ENCODE results near the gene WDR27. TPM values are rescaled to one million over a fixed set of nuclear protein-coding genes. Genes with fewer than 3 reads are reported as not detected.

The WDR27 gene
- total and polyA plus RNA-seq, 2 donors from 2014 or later = 12.3 to 45.0 TPM

DNA sequence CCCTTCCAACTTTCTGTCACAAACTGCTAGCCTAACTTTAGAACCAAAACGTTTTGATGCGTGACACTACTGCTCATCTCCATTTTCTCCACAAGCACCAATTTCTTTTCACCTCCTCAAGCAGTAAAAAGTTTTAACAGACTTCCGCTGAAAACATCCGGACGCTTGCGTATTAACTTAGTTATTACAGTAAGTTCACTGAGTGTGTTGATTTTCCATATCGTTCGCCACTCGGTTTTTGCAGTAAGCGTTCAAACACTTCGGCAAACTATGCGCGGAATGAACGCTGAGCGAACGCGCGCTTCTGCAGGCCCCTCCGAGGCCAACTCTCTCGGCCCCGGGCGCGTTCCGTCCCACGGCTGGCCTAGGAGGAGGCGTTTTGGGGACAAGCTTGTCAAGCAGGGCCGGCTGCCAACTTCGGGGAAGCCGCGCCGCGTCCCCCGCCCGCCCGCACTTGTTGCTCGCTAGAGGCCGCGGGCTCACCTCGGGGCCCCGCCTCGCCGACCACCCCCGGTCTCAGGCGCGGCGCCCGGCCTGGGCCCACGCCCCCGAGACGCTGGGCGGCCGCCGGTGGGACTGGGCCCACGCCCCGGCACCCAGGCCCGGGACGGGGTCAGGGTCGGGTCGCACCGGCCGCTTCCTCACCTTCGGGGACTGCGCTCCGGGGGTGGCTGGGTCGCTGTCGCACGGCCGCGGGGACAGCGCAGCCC, 21.5 kb upstream of the WDR27 start:
- H3K9me3 ChIP-seq (ENCODE audit: control insufficient read depth in 2 of 3, insufficient read depth in 1 of 3, low read length in 3 of 3) = no peaks in the 10 kb centered on the region
- H3K36me3 ChIP-seq (ENCODE audit: control insufficient read depth in 2 of 3, insufficient read depth in 3 of 3, low read length in 3 of 3) = no peaks in the 10 kb centered on the region
- DNase-seq (peak; percentile 73 to 93 (median 86)), FAIRE-seq (no peak)
- TF ChIP-seq CTCF (IDR thresholded peaks at IDR 0.05; ENCODE audit: borderline replicate concordance, extremely low read depth, insufficient read depth) = no peak
- H3K9ac ChIP-seq (ENCODE audit: low read length in 3 of 3) = peak overlapping the region; percentile 50 to 89 (median 86)
- H3K4me3 ChIP-seq (ENCODE audit: low read length in 3 of 3) = peak overlapping the region; percentile 82 to 94 (median 84)
- H3K27ac ChIP-seq (ENCODE audit: low read depth in 2 of 2, low read length in 2 of 2) = peak overlapping the region; percentile 79 to 84
- peaks cover 0 to 7% (median 2%) of the 10 kb centered on the region in 3 donors for H3K4me1 ChIP-seq (ENCODE audit: control insufficient read depth in 2 of 3, insufficient read depth in 2 of 3, low read depth in 1 of 3, low read length in 3 of 3)
- H3K27me3 ChIP-seq (ENCODE audit: control insufficient read depth, insufficient read depth, low read length) = no peaks in the 10 kb centered on the region
- intact Hi-C loops (cut with DNase I) = no loop called here

DNA sequence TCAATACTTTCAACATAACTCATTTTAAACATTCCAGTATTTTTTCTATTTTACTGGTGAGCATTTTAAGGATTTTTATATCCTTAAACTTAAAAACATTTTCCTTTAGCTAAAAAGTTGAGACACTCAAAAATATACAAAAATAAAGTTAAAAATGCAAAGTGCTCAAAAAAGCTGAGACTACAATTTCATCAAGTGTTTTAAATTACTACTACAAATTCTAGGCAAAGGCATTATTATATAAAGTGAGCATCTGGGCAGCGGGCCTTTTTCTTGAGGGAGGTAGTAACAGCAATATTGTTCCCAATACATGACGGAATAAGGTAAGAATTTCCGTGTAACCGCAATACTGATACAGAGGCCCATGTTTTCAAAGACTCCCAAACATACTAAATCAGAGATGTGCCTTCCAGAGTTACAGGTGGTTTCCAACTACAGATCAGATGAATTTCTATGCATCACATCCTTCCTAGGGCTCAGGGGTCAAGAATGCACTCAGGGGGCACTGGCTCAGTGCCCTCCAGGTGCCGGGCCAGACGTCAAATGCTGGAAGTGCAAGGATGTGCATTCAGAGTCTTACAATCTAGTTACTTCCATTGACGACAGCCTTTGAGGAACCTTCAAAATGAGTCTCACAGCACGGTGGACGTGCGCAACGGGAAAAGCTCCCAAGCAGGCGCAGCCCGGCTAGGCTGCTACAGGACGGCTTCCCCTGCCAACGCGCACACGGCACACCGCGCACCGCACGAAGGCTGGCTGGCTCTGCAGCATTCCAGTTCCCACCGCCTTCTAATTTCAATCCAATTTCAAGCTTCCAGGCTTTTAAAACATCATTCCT, 20.8 kb upstream of the WDR27 start:
- no peak for TF ChIP-seq CTCF (IDR thresholded peaks at IDR 0.05; ENCODE audit: borderline replicate concordance, extremely low read depth, insufficient read depth)
- DNase-seq (peak in 4 of 5 donors; percentile 52 to 85 (median 68)), FAIRE-seq (no peak)
- Histone ChIP-seq H3K9me3 (ENCODE audit: control insufficient read depth in 2 of 3, insufficient read depth in 1 of 3, low read length in 3 of 3) (no peaks in the 10 kb centered on the region), H3K9ac (ENCODE audit: low read length in 3 of 3) (peak overlapping the region; percentile 50 to 89 (median 86)), H3K4me1 (ENCODE audit: control insufficient read depth in 2 of 3, insufficient read depth in 2 of 3, low read depth in 1 of 3, low read length in 3 of 3) (peaks cover 0 to 7% (median 2%) of the 10 kb centered on the region in 3 donors), H3K27me3 (ENCODE audit: control insufficient read depth, insufficient read depth, low read length) (no peaks in the 10 kb centered on the region), H3K4me3 (ENCODE audit: low read length in 3 of 3) (peak overlapping the region; percentile 82 to 94 (median 84)), H3K27ac (ENCODE audit: low read depth in 2 of 2, low read length in 2 of 2) (peak overlapping the region; percentile 79 to 84), H3K36me3 (ENCODE audit: control insufficient read depth in 2 of 3, insufficient read depth in 3 of 3, low read length in 3 of 3) (no peaks in the 10 kb centered on the region)
- intact Hi-C loops (cut with DNase I) = no loop called here

DNA sequence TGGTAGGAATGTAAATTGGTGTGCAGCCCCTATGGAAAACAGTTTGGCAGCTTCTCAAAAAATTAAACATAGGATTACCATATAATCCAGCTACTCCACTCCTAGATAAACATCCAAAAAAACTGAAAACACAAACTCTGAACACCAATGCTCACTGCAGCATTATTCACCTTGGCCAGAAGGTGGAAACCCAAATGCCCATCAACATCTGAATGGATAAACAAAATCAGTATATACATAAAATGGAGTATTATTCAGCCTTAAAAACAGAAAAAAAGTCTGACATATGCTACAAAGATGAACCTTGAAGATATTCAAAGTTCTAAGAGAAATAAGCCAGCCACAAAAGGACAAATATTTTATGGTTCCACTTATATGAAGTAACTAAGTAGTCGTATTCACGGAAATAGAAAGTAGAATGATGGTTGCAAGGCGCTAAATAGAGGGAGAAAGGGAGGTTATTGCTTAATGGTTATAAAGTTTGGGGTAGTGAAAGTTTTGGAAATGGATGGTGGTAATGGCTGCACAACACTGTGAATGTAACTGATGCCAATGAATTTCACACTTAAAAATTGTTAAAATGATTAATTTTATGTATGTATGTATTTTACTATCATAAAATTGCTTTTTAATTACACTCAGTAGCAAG, 18.5 kb upstream of the WDR27 start:
- Histone ChIP-seq H3K4me1 (ENCODE audit: control insufficient read depth in 2 of 3, insufficient read depth in 2 of 3, low read depth in 1 of 3, low read length in 3 of 3) (peaks cover 0 to 7% (median 2%) of the 10 kb centered on the region in 3 donors), H3K27me3 (ENCODE audit: control insufficient read depth, insufficient read depth, low read length) (no peaks in the 10 kb centered on the region), H3K27ac (ENCODE audit: low read depth in 2 of 2, low read length in 2 of 2) (no peak overlapping the region), H3K36me3 (ENCODE audit: control insufficient read depth in 2 of 3, insufficient read depth in 3 of 3, low read length in 3 of 3) (peaks cover 0 to 6% (median 4%) of the 10 kb centered on the region in 3 donors), H3K9me3 (ENCODE audit: control insufficient read depth in 2 of 3, insufficient read depth in 1 of 3, low read length in 3 of 3) (no peaks in the 10 kb centered on the region), H3K9ac (ENCODE audit: low read length in 3 of 3) (no peak overlapping the region), H3K4me3 (ENCODE audit: low read length in 3 of 3) (no peak overlapping the region)
- FAIRE-seq = no peak
- no peak for TF ChIP-seq CTCF (IDR thresholded peaks at IDR 0.05; ENCODE audit: borderline replicate concordance, extremely low read depth, insufficient read depth)
- no peak for DNase-seq
- intact Hi-C loops (cut with DNase I) = no loop called here

All from kidney (tissue), 14 donors.